GM19324 (cell line): ENCODE measurements around the gene HBQ1.
"Not testable (repeated sequence)": the region's sequence is repeated elsewhere in the genome, so short reads cannot be mapped to it uniquely, and the experiment has no call there.

Experiments used
- ATAC-seq: cut with Tn5 transposase; IDR thresholded peaks from one replicate; pipeline ENCODE4 v1.9.1; 2021; ENCODE audit warnings: mild to moderate bottlenecking, moderate library complexity; ENCODE audit not compliant: unreplicated experiment, low FRiP score

The HBQ1 gene

GRCh38 chr16:160242-160641 lies 20.0 kb upstream of the HBQ1 start:
- ATAC-seq: not testable (repeated sequence)

- no peak for ATAC-seq
These were observed 19.5 kb upstream of the HBQ1 start for GRCh38 chr16:160691-161190.

- ATAC-seq: no peak
These were observed 17.8 kb upstream of the HBQ1 start for GRCh38 chr16:162271-162991.

- ATAC-seq: not testable (repeated sequence)
These were observed 17.1 kb upstream of the HBQ1 start for GRCh38 chr16:163139-163538.

- ATAC-seq: not testable (repeated sequence)
These were observed 16.6 kb upstream of the HBQ1 start for GRCh38 chr16:163696-164095.

GRCh38 chr16:164134-164823 lies 16.0 kb upstream of the HBQ1 start:
- ATAC-seq: not testable (repeated sequence)

GRCh38 chr16:164827-165538 lies 15.3 kb upstream of the HBQ1 start:
- ATAC-seq: no peak

GRCh38 chr16:165539-166374 lies 14.5 kb upstream of the HBQ1 start, which contains the start of gene HBM:
Gene HBM, plus strand, starts transcription at chr16:165978. Its CDS starts 20 bp downstream, at chr16:165998.
- ATAC-seq: no peak

GRCh38 chr16:166375-167121 lies 13.7 kb upstream of the HBQ1 start:
- ATAC-seq: no peak

- no peak for ATAC-seq
These were observed 13.1 kb upstream of the HBQ1 start for GRCh38 chr16:167122-167690.

- ATAC-seq: no peak
These were observed 11.8 kb upstream of the HBQ1 start for GRCh38 chr16:168424-168823.

GRCh38 chr16:169014-169413 lies 11.2 kb upstream of the HBQ1 start:
- ATAC-seq: no peak

GRCh38 chr16:170088-170507 lies 10.2 kb upstream of the HBQ1 start:
- not testable (repeated sequence) for ATAC-seq

- ATAC-seq: no peak
These were observed 9.5 kb upstream of the HBQ1 start for GRCh38 chr16:170788-171187.

- not testable (repeated sequence) for ATAC-seq
These were observed 7.8 kb upstream of the HBQ1 start, which contains the start of gene HBA2 for GRCh38 chr16:172374-172941. Gene HBA2, plus strand, starts transcription at chr16:172876. Its CDS starts 37 bp downstream, at chr16:172913.

GRCh38 chr16:173211-173854 lies 6.9 kb upstream of the HBQ1 start:
- not testable (repeated sequence) for ATAC-seq

- ATAC-seq: not testable (repeated sequence)
These were observed 6.1 kb upstream of the HBQ1 start for GRCh38 chr16:173928-174769.
